HUDEP-2 (cell line): Measurements from ENCODE around the gene RAB3IP.
"Not testable (repeated sequence)": the region's sequence is repeated elsewhere in the genome, so short reads cannot be mapped to it uniquely, and the experiment has no call there.

Source experiments
- DNase-seq, 76 experiments: peaks; one replicate each; lab custom pipeline; 2025; ENCODE audit not compliant: unreplicated experiment in 76 of 76; lab: John Stamatoyannopoulos, UW

Gene RAB3IP

DNA sequence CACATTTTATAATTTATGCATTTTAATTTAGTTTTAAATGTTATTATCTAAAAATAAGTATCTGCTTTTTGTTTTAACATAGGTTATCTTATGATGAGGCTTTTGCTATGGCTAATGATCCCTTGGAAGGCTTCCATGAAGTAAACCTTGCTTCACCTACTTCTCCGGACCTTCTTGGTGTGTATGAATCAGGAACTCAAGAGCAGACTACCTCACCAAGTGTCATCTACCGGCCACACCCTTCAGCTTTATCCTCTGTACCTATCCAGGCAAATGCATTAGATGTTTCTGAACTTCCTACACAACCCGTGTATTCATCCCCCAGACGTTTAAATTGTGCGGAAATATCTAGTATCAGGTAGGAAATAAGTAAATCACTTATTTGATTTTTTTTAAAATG is 16.6 kb downstream of the RAB3IP start:
- DNase-seq: no peak

DNA sequence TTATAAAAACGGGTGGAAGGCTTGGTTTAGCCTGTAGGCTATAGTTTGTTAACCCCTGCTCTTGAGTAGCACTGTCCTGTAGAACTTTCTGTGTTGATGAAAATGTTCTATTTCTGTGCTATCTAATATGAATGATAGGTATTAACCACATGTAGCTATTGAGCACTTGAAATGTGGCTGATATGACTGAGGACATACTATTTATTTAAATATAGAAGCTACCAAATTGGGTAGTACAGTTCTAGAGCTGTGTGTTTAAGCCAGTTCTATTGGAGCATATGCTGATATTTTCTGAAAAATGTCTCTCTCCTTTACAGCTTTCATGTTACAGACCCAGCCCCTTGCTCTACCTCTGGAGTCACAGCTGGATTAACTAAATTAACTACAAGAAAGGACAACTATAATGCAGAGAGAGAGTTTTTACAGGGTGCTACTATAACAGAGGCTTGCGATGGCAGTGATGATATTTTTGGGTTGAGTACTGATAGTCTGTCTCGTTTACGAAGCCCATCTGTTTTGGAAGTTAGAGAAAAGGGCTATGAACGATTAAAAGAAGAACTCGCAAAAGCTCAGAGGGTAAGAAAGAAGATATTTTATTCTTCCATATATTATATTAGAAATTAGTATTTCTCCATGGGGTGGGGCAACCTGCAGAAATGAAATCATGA is 17.6 kb downstream of the RAB3IP start:
- no peak for DNase-seq

GRCh38 chr12:69758105-69758504 is 19.4 kb downstream of the RAB3IP start:
- no peak for DNase-seq

GRCh38 chr12:69759581-69759980 is 20.9 kb downstream of the RAB3IP start:
- DNase-seq: not testable (repeated sequence)

DNA sequence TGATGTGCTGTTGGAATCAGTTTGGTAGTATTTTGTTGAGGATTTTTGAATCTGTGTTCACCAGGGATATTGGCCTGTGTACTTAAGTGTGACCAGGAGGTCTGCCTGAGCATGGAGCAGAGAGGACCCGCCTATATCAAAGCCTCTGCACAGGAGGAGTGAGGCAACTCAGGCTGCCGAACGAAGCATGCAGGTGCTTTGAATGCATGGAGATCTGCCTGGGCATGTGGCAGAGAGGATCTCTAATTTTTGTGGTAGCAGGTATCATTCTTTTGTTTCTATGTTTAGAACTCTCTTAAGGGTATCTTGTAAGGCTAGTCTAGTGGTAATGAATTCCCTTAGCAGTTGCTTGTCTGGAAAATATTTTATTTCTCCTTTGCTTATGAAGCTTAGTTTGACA is 26.9 kb downstream of the RAB3IP start:
- DNase-seq: no peak

DNA sequence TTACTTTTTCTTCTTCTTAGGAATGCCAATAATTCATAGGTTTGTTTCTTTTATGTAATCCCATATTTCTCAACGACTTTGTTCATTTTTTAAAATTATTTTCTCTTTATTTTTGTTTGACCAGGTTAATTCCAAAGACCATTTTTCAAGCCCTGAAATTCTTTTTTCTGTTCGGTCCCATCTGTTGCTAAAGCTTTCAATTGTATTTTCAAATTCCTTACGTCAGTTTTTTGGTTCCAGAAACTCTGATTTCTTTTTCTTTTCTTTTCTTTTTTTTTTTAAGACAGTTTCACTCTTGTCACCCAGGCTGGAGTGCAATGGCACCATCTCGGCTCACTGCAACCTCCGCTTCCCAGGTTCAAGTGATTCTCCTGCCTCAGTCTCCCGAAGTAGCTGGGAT is 27.6 kb downstream of the RAB3IP start:
- DNase-seq: no peak

DNA sequence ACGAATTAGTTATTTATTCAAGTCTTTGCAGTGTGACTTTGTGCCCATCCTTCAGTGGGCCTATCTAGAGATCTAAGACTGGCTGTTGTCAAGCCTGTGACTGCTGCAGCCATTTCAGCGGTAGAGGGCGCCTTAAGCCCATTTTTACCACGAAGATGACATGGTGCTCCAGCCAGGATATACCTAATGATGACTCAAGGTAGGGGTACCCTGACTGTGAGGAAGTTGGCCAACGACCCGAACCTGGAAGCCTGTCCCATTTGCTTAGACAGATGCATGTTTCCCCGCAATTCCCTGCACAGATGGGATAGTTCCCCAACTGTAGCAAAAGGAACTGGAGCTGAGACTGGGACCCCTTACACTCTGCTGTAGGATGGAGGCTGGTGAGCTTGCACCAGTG is 41.3 kb downstream of the RAB3IP start:
- DNase-seq: peak in 46 of 76 experiments; percentile 2 to 58 (median 19)

- no peak for DNase-seq
Measured at GRCh38 chr12:69783365-69783764, 44.7 kb downstream of the RAB3IP start.

GRCh38 chr12:69789351-69789750 is 50.7 kb downstream of the RAB3IP start:
- no peak for DNase-seq

DNA sequence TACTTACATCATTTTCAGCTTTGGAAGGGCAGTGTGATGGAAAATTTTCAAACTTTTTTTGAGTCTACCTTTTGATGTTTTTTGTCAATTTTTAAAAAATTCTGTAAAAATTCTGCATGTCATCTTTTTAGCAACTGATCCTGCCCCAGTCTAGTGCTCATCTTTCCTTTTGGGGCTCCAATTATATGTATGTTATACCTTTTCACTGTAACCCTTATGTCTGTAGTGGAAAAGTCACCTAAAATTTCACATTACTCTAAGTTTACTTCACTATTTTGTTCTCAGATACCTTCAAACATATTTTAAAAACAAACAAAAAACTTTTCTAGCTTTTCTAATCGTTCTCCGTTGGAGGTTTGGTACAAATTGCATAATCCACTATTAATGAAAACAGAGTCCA is 53.9 kb downstream of the RAB3IP start:
- DNase-seq: no peak

DNA sequence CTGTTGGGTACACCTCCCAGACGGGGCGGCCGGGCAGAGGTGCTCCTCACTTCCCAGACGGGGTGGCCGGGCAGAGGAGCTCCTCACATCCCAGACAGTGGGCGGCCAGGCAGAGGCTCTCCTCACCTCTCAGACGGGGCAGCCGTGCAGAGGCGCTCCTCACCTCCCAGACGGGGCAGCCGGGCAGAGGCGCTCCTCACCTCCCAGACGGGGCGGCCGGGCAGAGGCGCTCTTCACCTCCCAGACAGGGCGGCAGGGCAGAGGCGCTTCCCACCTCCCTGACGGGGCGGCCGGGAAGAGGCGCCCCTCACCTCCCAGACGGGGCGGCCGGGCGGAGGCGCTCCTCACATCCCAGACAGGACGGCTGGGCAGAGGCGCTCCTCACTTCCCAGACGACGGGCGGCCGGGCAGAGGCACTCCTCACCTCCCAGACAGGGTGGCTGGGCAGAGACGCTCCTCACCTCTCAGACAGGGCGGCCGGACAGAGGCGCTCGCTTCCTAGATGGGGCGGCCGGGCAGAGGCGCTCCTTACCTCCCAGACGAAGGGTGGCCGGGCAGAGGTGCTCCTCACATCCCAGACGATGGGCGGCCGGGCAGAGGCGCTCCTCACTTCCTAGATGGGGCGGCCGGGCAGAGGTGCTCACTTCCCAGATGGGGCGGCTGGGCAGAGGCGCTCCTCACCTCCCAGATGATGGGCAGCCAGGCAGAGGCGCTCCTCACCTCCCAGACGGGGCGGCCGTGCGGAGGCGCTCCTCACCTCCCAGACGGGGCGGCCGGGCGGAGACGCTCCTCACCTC is 68.6 kb downstream of the RAB3IP start:
- DNase-seq: not testable (repeated sequence)

DNA sequence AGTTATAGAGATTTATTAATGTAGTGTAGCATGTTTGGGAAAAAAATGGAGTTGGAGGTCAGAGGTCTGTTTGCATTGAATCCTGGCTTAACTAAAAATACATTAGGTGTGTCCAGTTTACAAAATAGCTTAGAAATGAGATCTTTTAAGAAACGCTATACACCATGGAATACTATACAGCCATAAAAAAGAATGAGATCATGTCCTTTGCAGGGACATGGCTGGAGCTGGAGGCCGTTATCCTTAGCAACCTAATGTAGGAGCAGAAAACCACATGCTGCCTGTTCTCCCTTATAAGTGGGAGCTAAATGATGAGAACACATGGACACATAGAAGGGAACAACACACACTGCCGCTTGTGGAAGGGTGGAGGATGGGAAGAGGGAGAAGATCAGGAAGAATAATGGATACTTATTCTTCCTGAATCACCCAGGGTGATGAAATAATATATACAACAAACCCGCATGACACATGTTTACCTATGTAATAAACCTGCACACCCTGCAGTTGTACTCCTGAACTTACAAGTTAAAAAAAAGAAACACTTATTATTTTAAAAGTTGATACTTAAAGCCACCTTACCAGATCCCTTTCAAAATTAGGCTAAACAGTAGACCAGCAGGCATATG is 72.3 kb downstream of the RAB3IP start:
- DNase-seq: no peak

DNA sequence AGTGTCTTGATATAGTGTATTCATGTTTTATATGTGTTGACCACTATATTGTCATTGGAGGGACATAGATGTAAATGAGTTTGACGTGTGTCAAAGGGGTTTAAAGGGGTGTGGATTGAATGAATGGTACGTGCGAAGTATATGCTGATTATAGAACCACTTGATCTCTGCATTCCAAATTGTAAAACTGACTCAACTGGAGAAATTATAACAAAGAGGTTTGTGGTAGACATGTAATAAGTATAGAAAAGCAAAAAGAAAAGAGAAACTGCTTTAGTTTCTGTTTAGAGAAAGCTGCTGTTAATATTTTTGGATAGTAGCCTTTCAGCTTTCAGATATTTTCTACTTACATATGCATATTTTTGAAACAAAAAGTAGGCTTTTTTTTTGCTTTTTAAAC is 77.4 kb downstream of the RAB3IP start:
- DNase-seq: no peak

- DNase-seq: no peak
Measured at GRCh38 chr12:69821032-69821455, 82.4 kb downstream of the RAB3IP start.

DNA sequence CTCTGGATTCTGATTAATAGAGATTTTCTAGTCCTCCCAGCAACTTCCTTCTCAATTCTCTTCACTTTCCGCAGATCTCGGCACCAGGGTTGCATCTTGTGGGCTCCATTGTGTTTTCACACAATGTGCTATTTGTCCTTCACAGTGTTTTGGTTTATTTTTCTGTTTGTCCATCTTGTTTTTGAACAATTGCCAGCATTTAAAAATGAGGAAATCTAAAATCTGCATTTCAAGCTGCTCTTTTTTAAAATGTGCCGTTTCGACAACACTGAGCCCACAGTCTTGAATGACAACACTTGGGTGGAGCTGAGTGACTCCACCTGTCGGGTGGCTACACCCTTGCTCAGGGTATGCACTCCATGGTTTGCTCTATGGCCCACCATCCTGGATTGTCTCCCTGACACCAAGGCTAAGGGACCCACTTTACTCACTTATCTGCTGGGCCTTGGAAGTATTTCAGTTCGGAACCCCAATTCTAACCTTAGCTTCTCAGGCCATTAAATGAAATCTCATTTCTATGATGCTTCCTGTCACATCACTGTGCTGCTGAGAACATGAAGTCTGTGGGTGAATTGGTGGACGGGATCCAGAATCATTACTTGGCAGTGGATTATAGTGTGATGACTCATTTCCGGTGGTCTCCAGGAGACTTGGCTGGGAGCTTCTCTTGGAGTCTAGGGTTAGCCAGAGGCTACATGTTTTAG is 82.9 kb downstream of the RAB3IP start:
- DNase-seq: no peak

DNA sequence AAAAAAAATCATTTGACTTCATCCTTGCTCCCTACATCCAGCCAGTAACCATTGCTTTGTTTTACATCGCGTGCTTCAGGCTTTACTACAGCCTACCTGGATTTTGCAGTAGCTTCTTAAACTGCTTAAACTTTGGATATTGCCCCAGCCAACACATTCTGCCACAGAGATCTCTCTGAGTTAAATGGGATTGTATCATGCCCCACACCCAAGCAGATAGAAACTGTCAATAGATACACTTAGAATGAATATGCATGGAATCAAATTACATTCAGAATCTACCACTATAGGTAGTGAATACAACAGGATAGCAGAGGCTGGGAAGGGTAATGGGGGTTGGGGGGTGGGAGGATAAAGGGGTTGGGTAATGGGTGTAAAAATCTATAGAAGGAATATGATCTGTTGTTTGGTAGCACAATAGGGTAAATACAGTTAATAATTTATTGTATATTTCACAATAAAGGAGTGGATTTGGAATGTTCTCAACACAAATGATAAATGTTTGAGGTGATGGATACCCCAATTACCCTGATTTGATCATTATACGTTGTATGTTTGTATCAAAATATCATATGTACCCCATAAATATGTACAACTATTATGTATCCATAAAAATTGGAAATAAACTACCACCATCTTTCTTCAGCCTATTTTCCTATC is 83.7 kb downstream of the RAB3IP start:
- DNase-seq: no peak

DNA sequence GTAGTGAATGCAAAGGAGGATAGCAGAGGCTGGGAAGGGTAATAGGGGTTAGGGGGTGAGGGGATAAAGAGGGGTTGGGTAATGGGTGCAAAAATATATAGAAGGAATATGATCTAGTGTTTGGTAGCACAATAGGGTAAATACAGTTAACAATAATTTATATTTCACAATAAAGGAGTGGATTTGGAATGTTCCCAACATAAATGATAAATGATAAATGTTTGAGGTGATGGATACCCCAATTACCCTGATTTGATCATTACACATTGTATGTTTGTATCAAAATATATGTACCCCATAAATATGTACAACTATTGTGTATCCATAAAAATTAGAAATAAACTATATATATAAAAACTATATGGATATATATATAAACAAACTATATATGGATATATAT is 85.4 kb downstream of the RAB3IP start:
- no peak for DNase-seq

DNA sequence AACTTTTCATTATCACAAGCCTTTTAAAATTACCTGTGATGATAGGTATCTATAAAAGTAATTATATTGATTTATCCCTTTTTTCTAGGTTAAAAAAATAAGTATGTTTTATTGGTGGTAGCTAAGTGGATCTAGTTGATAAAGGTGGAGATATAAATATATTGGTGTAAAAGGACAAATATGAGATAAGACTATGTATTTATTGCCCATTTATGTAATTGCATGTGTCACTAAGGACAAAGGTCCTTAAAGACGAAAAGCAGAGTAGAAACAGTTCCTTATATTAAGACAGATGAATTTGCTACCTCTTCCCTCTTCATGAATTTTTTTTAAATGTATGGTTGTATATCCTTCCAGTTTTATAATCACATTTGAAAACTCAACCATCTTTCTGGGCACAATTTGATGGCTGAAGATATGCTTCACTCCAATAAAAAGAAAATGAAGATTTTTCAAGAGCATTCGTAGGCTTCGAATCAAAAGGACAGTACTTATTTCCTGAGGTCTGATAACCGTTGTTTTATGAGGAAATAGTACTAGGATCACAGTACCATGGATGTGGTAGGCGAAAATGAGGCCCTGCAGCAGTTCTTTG is 86.4 kb downstream of the RAB3IP start, which contains the start of gene MYRFL:
MYRFL (plus strand) TSS at position 262 of the 595 bp plus-strand sequence; CDS start at position 553, 291 bp downstream.
- no peak for DNase-seq

DNA sequence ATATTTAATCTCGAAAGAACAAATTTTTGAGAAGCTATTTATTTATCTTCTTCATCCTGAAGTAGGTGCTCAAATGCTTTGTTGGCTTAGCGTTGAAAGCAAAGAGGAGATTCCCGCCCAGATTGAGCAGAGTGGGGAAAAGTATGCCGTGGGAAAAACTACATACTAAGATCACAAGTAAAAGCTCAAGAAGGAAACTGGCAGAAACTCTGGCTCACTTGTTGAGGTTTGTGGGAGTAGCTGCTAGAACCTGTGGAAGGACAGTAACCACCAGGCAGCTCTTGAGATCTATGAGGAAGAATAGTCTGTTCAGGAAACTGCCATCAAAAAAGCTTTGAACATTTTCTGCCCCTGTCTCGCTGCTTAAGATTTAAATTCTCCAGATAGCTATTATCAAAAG is 90.2 kb downstream of the RAB3IP start:
- no peak for DNase-seq

- DNase-seq: no peak
Measured at GRCh38 chr12:69833696-69834095, 95.0 kb downstream of the RAB3IP start.
